HL-60 (cell line): ENCODE results near the gene ZFYVE28.

Experiments
- GABPA ChIP-seq: IDR thresholded peaks from 2 replicates; pipeline ENCODE4 v1.6.1; 2012; ENCODE audit warnings: low read depth
- POLR2AphosphoS5 ChIP-seq: IDR thresholded peaks from 2 replicates; pipeline ENCODE4 v1.6.1; 2012; ENCODE audit warnings: low read depth
- SPI1 ChIP-seq: IDR thresholded peaks from 2 replicates; pipeline ENCODE4 v1.6.1; 2012; ENCODE audit warnings: low read depth, mild to moderate bottlenecking, borderline replicate concordance
- TF ChIP-seq, protein P1 (sequence below): IDR thresholded peaks from one replicate; pipeline ENCODE4 v1.5.1; 2011; ENCODE audit warnings: low read length, control low read depth, inconsistent platforms; ENCODE audit not compliant: insufficient read depth
- TF ChIP-seq, protein P2 (sequence below): IDR thresholded peaks from 2 replicates; pipeline ENCODE4 v1.6.1; 2012; ENCODE audit warnings: low read depth; ENCODE audit not compliant: insufficient replicate concordance

DNA sequence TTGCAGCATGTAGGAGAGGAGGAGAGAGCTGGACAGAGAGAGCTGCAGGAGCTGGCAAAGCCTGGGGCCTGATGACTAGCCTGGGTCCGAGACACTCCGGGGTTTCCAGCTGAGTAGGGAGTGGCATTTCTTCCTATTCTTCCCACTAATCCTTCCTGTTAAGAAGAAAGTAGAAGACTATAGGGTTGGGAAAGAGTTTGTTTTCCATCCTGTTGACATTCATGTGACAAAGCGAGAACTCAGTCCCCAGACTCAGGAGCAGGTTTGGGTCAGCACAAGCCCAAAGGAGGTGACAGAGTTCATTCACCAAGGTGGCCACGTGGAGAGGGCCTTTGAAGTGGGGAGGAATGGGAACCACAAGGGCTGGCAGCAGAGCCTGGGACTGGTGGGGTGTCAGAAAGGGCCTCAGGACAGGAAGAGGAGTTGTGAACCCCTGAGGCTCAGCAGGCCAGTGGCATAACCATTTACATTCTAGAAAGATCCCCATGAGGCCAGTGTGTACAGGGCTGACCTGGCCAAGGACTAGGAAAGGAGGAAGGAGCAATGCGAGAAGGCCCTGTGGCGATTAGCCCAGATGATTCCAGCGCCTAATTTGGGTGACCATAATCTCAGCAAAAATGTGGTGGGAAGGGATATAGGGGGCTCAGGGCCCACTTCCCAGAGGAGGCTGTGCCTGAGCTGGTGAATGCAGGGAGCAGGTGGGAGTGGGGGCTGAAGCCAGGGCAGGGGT is 173.2 kb downstream of the ZFYVE28 start:
- TF ChIP-seq, protein P1, sequence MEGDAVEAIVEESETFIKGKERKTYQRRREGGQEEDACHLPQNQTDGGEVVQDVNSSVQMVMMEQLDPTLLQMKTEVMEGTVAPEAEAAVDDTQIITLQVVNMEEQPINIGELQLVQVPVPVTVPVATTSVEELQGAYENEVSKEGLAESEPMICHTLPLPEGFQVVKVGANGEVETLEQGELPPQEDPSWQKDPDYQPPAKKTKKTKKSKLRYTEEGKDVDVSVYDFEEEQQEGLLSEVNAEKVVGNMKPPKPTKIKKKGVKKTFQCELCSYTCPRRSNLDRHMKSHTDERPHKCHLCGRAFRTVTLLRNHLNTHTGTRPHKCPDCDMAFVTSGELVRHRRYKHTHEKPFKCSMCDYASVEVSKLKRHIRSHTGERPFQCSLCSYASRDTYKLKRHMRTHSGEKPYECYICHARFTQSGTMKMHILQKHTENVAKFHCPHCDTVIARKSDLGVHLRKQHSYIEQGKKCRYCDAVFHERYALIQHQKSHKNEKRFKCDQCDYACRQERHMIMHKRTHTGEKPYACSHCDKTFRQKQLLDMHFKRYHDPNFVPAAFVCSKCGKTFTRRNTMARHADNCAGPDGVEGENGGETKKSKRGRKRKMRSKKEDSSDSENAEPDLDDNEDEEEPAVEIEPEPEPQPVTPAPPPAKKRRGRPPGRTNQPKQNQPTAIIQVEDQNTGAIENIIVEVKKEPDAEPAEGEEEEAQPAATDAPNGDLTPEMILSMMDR, result no peak
- TF ChIP-seq POLR2AphosphoS5 (no peak), SPI1 (no peak), GABPA (no peak)
- TF ChIP-seq, protein P2, sequence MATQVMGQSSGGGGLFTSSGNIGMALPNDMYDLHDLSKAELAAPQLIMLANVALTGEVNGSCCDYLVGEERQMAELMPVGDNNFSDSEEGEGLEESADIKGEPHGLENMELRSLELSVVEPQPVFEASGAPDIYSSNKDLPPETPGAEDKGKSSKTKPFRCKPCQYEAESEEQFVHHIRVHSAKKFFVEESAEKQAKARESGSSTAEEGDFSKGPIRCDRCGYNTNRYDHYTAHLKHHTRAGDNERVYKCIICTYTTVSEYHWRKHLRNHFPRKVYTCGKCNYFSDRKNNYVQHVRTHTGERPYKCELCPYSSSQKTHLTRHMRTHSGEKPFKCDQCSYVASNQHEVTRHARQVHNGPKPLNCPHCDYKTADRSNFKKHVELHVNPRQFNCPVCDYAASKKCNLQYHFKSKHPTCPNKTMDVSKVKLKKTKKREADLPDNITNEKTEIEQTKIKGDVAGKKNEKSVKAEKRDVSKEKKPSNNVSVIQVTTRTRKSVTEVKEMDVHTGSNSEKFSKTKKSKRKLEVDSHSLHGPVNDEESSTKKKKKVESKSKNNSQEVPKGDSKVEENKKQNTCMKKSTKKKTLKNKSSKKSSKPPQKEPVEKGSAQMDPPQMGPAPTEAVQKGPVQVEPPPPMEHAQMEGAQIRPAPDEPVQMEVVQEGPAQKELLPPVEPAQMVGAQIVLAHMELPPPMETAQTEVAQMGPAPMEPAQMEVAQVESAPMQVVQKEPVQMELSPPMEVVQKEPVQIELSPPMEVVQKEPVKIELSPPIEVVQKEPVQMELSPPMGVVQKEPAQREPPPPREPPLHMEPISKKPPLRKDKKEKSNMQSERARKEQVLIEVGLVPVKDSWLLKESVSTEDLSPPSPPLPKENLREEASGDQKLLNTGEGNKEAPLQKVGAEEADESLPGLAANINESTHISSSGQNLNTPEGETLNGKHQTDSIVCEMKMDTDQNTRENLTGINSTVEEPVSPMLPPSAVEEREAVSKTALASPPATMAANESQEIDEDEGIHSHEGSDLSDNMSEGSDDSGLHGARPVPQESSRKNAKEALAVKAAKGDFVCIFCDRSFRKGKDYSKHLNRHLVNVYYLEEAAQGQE, result no peak
